Muscle of arm (tissue), 12 donors: ENCODE measurements around the gene ZC3H10. TPM values are rescaled to one million over a fixed set of nuclear protein-coding genes. Genes with fewer than 3 reads are reported as not detected.
A peak's percentile ranks its signal among the peaks of the same experiment; 100 is the strongest.
"Not testable (repeated sequence)": the region's sequence is repeated elsewhere in the genome, so short reads cannot be mapped to it uniquely, and the experiment has no call there.

ENCODE experiments used
- DNase-seq: peaks from one replicate; pipeline ENCODE4 v3.0.0-alpha.2; 2013
- polyA plus RNA-seq, 12 donors: library from polyadenylated mRNA; unstranded; fragments of 120-200 nt; gene quantifications; one replicate each; pipeline ENCODE4 v1.2.1, GENCODE V29; 2013; ENCODE audit not compliant: insufficient read length in 12 of 12

ZC3H10 gene
- polyA plus RNA-seq, 12 donors: 3.3 to 8.8 (median 5.0) TPM; not detected in 1

GRCh38 chr12:56152756-56153677 lies 35.0 kb downstream of the ZC3H10 start:
- DNase-seq: no peak

DNA sequence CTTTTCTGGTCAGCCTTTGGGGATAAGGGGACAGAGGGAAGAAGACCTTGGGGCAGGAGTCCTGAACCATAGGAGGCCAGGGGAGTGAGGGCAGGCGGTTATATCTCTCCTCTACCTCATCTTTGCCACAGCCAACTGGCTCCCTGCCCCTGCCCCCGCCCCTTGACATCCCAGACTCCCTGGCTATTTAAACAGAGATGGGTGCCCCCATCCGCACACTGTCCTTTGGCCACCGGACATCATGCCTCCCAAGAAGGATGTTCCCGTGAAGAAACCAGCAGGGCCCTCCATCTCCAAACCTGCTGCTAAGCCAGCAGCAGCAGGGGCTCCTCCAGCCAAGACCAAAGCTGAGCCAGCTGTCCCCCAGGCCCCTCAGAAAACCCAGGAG lies 35.6 kb downstream of the ZC3H10 start:
- DNase-seq: no peak

GRCh38 chr12:56154246-56154771 lies 36.2 kb downstream of the ZC3H10 start:
- DNase-seq: no peak

DNA sequence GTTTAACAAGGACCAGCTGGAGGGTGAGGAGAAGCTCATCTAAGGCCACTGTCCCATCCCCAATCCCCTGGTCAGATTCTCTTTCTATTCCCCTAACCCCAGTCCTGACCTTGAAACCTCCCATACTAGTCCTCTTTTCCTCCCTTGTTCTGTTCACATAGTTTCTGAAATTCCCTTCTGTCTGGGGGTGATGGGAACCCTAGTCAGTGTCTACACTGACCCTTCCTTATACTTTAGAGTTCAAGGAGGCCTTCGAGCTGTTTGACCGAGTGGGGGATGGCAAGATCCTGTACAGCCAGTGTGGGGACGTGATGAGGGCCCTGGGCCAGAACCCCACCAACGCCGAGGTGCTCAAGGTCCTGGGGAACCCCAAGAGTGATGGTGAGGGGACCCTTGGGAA lies 36.8 kb downstream of the ZC3H10 start:
- DNase-seq: no peak

DNA sequence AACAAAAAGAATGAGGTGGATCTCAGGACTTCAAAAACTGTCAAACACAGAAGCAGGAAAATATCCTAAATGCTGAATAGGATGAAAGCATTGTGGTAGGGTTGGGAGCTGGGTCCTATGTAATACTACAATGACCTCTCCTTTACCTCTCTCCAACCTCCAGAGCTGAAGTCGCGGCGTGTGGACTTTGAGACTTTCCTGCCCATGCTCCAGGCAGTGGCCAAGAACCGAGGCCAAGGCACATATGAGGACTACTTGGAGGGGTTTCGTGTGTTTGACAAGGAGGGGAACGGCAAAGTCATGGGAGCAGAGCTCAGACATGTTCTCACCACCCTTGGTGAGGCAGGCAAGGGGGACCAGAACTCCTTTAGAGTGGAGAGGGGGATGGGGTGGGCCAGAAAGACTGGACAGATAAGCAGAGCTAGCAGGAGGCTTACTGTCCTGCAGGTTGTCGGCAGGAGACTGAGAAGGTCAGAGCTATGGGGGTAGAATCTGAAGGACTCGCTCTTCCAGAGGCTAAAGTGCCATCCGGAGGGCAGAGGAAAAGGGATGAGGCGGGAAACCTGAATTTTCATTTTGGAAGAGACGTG lies 37.3 kb downstream of the ZC3H10 start:
- DNase-seq: no peak

- DNase-seq: not testable (repeated sequence)
Measured at GRCh38 chr12:56156464-56157200, 38.6 kb downstream of the ZC3H10 start.

DNA sequence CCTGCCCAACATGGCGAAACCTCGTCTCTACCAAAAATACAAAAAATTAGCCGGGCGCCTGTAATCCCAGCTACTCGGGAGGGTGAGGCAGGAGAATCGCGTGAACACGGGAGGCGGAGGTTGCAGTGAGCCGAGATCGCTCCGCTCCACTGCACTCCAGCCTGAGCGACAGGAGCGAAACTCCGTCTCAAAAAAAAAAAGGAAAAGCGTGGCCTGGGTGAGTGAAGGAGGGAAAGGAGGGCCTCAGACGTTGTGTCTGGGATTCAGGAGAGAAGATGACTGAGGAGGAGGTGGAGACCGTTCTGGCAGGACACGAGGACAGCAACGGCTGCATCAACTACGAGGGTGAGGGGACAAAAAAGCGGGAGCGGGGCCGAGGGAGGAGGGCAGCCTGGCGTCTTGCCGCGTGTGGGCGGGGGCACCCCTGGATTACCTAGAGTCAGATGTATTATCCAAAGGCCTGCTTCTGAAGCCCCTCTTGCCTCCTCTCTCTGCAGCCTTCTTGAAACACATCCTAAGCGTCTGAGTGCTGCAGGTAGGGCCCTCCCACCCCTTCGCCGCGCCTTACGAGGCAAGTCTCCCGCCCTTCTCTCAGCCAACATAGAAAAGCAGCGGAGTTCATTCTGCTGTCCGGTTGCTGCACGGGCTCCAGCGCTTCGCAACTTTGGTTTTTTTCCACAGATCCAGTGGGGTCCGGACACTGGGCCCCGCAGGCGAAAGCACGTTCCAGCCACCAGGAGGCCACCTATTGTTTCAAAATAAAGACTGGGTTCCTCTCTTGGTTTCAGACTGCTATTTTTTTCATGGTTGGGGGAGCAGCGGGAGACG lies 39.3 kb downstream of the ZC3H10 start:
- DNase-seq: peak; percentile 92

- DNase-seq: peak; percentile 98
Measured at GRCh38 chr12:56158029-56158925, 40.2 kb downstream of the ZC3H10 start, which contains the start of gene MYL6. Gene MYL6 (plus strand): TSS chr12:56158359. CDS start chr12:56158402, 43 bp downstream.

GRCh38 chr12:56158926-56159461 lies 40.9 kb downstream of the ZC3H10 start:
- DNase-seq: peak; percentile 51

- DNase-seq: no peak
Measured at GRCh38 chr12:56159482-56160192, 41.6 kb downstream of the ZC3H10 start.

- no peak for DNase-seq
Measured at GRCh38 chr12:56160193-56160763, 42.2 kb downstream of the ZC3H10 start.

- no peak for DNase-seq
Measured at GRCh38 chr12:56160894-56161689, 43.0 kb downstream of the ZC3H10 start.

GRCh38 chr12:56161690-56162351 lies 43.8 kb downstream of the ZC3H10 start:
- DNase-seq: no peak

DNA sequence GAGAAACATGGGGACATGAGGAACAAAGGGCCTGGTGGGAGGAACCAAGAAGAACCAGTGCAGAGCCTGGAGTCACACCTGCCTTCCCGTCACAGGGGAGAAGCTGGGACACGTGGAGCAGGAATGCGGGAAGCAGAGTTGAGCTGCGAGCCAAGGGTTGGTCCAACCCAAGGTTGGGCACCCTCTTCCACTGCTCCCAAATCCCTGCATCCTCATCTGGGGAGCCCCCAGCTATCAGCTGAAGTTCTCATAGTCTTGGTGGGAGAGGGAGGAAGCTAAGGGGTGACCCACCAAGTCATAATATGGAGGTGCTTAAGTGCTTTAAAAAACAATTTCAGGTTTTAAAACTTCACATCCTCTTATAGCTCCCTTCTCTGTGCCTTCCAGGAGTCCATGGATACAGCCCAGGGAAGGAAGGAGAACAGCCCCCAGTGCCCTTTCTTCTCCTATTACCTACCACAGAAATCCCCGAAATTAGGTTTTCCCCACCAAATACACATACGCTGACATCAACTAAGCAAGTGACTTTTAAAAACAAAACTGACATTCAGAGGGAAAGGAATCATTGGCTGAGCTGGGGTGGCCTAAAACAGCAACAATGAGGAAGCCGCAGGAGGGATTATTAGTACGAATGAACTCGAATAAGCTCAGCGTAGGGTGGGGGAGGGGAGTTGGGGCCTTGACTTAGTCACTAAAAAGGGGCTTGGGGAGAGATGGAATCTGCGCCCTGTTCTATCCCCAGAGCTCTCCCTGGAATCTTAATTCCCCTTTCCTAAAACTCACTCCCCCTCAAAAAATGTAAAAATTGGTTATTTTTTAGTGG lies 44.6 kb downstream of the ZC3H10 start:
- DNase-seq: no peak

GRCh38 chr12:56163533-56164344 lies 45.7 kb downstream of the ZC3H10 start:
- DNase-seq: no peak

DNA sequence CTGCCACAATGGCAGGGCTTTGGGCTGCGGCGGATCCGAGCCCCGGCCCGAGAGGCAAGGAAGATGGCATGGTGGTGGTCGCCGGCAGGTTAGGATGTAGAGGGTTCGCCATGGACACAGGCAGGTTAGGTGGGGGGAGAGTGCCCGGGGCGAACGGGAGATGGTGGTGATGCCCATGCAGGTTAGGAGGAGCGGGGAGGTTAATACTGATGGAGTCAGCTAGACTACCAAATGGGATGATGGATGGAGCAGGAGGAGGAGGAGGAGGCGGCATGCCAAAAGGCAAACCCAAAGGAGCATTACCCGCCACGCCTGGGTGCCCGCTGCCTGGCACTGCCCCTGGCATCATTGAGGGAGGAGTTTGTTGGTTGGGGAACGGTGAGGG lies 46.3 kb downstream of the ZC3H10 start:
- DNase-seq: no peak
